ENCODE results near the gene LILRB3.
A peak's percentile ranks its signal among the peaks of the same experiment; 100 is the strongest.
"Not testable (repeated sequence)": the region's sequence is repeated elsewhere in the genome, so short reads cannot be mapped to it uniquely, and the experiment has no call there.

The LILRB3 gene

DNA sequence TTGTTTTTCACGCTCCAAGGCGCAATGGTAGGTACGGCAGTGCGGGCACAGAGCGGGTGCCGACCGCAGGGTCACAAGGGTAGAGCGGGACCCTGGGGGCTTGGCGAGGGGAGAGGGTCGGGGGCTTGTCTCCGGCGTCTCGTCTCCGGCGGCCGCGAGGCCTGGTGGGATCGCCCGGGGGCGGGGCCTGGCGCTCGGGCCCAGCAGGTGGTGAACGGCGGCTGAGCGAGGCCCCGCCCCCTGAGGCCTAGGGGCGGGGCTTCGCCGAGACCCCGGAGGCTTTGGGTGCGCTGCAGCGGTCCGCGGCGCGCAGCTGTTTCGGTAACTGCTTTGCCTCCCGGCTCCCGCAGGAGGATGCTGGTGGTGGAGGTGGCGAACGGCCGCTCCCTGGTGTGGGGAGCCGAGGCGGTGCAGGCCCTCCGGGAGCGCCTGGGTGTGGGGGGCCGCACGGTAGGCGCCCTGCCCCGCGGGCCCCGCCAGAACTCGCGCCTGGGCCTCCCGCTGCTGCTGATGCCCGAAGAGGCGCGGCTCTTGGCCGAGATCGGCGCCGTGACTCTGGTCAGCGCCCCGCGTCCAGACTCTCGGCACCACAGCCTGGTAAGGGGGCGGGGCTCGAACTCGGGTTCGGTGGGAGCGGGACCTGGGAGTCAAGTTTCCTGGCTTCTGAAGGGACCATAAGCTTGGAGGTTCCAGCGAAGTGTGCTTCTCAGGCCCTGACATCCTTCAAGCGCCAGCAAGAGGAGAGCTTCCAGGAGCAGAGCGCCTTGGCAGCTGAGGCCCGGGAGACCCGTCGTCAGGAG, 31.6 kb downstream of the LILRB3 start, which contains the start of gene TSEN34:
Gene TSEN34, plus strand, starts transcription at position 298 of the 800 bp plus-strand sequence. Its CDS starts 57 bp downstream, at position 355.
- no peaks in the 10 kb centered on the region for H3K27me3 ChIP-seq (ENCODE audit: control insufficient read depth, insufficient read depth, low read length)
- peak within 1 kb of the TSS; percentile 90 for H3K9ac ChIP-seq (ENCODE audit: low read length)
- no peaks in the 10 kb centered on the region for H3K36me3 ChIP-seq (ENCODE audit: control insufficient read depth, insufficient read depth, low read length)
- H3K9me3 ChIP-seq (ENCODE audit: control insufficient read depth, low read length) = no peaks in the 10 kb centered on the region
- H3K4me3 ChIP-seq (ENCODE audit: low read length) = peak within 1 kb of the TSS; percentile 77
- H3K4me1 ChIP-seq (ENCODE audit: control insufficient read depth, insufficient read depth, low read length) = peaks cover 33% of the 10 kb centered on the region

DNA sequence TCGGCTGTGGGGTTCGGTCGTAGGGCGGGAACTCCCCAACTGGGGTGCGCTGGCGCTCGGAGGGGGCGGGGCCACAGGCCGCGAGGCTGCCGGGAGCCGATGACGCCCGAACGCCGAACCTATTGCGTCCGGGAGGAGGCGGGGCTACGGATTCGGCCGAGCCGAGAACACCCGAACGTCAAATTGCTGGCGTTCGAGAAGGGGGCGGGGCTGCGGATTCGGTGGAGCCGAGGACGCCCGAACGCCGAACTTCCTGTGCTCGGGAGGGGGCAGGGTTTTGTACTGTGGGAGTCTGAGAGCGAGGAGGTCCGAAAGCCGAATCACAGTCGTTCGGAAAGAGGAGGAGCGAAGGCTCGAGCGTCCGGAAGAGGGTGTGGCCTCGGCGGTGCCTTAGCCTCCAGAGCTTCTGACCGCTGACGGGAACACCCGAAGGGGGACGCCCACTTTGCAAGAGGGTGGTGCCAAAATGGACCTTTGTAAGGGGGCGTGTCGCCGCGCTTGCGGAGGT, 32.2 kb downstream of the LILRB3 start:
- H3K4me1 ChIP-seq (ENCODE audit: control insufficient read depth, insufficient read depth, low read length) = peaks cover 33% of the 10 kb centered on the region
- peak overlapping the region; percentile 77 for H3K4me3 ChIP-seq (ENCODE audit: low read length)
- no peaks in the 10 kb centered on the region for H3K27me3 ChIP-seq (ENCODE audit: control insufficient read depth, insufficient read depth, low read length)
- H3K9me3 ChIP-seq (ENCODE audit: control insufficient read depth, low read length) = no peaks in the 10 kb centered on the region
- H3K36me3 ChIP-seq (ENCODE audit: control insufficient read depth, insufficient read depth, low read length) = no peaks in the 10 kb centered on the region
- peak overlapping the region; percentile 90 for H3K9ac ChIP-seq (ENCODE audit: low read length)

GRCh38 chr19:54189735-54190502, 32.9 kb downstream of the LILRB3 start:
- no peaks in the 10 kb centered on the region for H3K9me3 ChIP-seq (ENCODE audit: control insufficient read depth, low read length)
- H3K9ac ChIP-seq (ENCODE audit: low read length) = peak overlapping the region; percentile 90
- H3K36me3 ChIP-seq (ENCODE audit: control insufficient read depth, insufficient read depth, low read length) = no peaks in the 10 kb centered on the region
- H3K4me3 ChIP-seq (ENCODE audit: low read length) = peak overlapping the region; percentile 37
- peaks cover 33% of the 10 kb centered on the region for H3K4me1 ChIP-seq (ENCODE audit: control insufficient read depth, insufficient read depth, low read length)
- no peaks in the 10 kb centered on the region for H3K27me3 ChIP-seq (ENCODE audit: control insufficient read depth, insufficient read depth, low read length)

GRCh38 chr19:54189145-54189734, 33.6 kb downstream of the LILRB3 start, which contains the start of gene MBOAT7:
Gene MBOAT7 (minus strand): TSS chr19:54189580. CDS start chr19:54188508, 1,072 bp downstream.
- H3K9ac ChIP-seq (ENCODE audit: low read length) = peak within 1 kb of the TSS; percentile 90
- H3K27me3 ChIP-seq (ENCODE audit: control insufficient read depth, insufficient read depth, low read length) = no peaks in the 10 kb centered on the region
- peak within 1 kb of the TSS; percentile 37 for H3K4me3 ChIP-seq (ENCODE audit: low read length)
- H3K9me3 ChIP-seq (ENCODE audit: control insufficient read depth, low read length) = no peaks in the 10 kb centered on the region
- peaks cover 33% of the 10 kb centered on the region for H3K4me1 ChIP-seq (ENCODE audit: control insufficient read depth, insufficient read depth, low read length)
- H3K36me3 ChIP-seq (ENCODE audit: control insufficient read depth, insufficient read depth, low read length) = no peaks in the 10 kb centered on the region

DNA sequence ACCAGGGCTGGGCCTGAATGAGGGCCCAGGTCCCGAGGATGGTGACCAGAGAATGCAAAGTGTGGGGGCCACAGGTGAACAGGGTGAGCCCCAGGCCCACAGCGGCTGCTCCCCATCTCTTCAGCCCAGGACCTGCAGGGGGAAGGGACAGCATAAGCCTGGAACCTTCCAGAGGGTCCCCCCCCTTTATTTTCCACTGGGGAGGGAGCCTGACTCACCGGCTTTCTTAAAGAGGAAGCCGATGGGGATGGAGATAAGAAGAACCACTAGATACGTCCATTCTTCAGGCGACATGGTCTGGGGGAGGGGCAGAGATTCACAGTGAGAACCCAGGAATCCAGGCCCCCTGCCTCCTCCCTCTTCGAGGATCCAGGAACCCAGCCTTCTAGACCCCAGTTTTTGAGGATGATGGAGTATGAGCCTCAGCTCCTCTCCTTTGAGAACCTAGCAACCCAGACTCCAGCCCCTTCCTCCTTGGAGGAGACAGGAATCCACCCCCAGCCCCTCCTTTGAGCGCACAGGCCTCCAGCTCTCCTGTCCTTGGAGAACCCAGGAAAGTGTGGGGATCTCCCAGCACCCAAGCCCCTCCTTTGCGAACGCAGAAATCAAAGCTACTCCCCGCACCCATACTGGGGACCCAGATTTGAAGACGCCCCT, 34.5 kb downstream of the LILRB3 start:
- Histone ChIP-seq H3K36me3 (ENCODE audit: control insufficient read depth, insufficient read depth, low read length) (no peaks in the 10 kb centered on the region), H3K9me3 (ENCODE audit: control insufficient read depth, low read length) (no peaks in the 10 kb centered on the region), H3K4me3 (ENCODE audit: low read length) (peak overlapping the region; percentile 22), H3K27me3 (ENCODE audit: control insufficient read depth, insufficient read depth, low read length) (no peaks in the 10 kb centered on the region), H3K9ac (ENCODE audit: low read length) (peak overlapping the region; percentile 81), H3K4me1 (ENCODE audit: control insufficient read depth, insufficient read depth, low read length) (peaks cover 33% of the 10 kb centered on the region)

GRCh38 chr19:54186934-54187381, 35.8 kb downstream of the LILRB3 start:
- H3K9ac ChIP-seq (ENCODE audit: low read length) = peak overlapping the region; percentile 24
- H3K4me1 ChIP-seq (ENCODE audit: control insufficient read depth, insufficient read depth, low read length) = peaks cover 28% of the 10 kb centered on the region
- no peaks in the 10 kb centered on the region for H3K9me3 ChIP-seq (ENCODE audit: control insufficient read depth, low read length)
- H3K36me3 ChIP-seq (ENCODE audit: control insufficient read depth, insufficient read depth, low read length) = no peaks in the 10 kb centered on the region
- H3K4me3 ChIP-seq (ENCODE audit: low read length) = no peak overlapping the region
- no peaks in the 10 kb centered on the region for H3K27me3 ChIP-seq (ENCODE audit: control insufficient read depth, insufficient read depth, low read length)

- H3K9me3 ChIP-seq (ENCODE audit: control insufficient read depth, low read length) = no peaks in the 10 kb centered on the region
- H3K4me3 ChIP-seq (ENCODE audit: low read length) = no peak overlapping the region
- H3K36me3 ChIP-seq (ENCODE audit: control insufficient read depth, insufficient read depth, low read length) = no peaks in the 10 kb centered on the region
- no peaks in the 10 kb centered on the region for H3K27me3 ChIP-seq (ENCODE audit: control insufficient read depth, insufficient read depth, low read length)
- peaks cover 23% of the 10 kb centered on the region for H3K4me1 ChIP-seq (ENCODE audit: control insufficient read depth, insufficient read depth, low read length)
- H3K9ac ChIP-seq (ENCODE audit: low read length) = peak overlapping the region; percentile 24
Measured at GRCh38 chr19:54186351-54186750, 36.5 kb downstream of the LILRB3 start.

- Histone ChIP-seq H3K36me3 (ENCODE audit: control insufficient read depth, insufficient read depth, low read length) (no peaks in the 10 kb centered on the region), H3K4me1 (ENCODE audit: control insufficient read depth, insufficient read depth, low read length) (peaks cover 29% of the 10 kb centered on the region), H3K27me3 (ENCODE audit: control insufficient read depth, insufficient read depth, low read length) (no peaks in the 10 kb centered on the region), H3K4me3 (ENCODE audit: low read length) (no peak overlapping the region), H3K9ac (ENCODE audit: low read length) (no peak overlapping the region), H3K9me3 (ENCODE audit: control insufficient read depth, low read length) (no peaks in the 10 kb centered on the region)
Measured at GRCh38 chr19:54183431-54183830, 39.4 kb downstream of the LILRB3 start.

- not testable (repeated sequence) for H3K36me3 ChIP-seq (ENCODE audit: control insufficient read depth, insufficient read depth, low read length); H3K9me3 ChIP-seq (ENCODE audit: control insufficient read depth, low read length); H3K27me3 ChIP-seq (ENCODE audit: control insufficient read depth, insufficient read depth, low read length); H3K4me3 ChIP-seq (ENCODE audit: low read length); H3K9ac ChIP-seq (ENCODE audit: low read length)
- H3K4me1 ChIP-seq (ENCODE audit: control insufficient read depth, insufficient read depth, low read length) = peaks cover 16% of the 10 kb centered on the region
Measured at GRCh38 chr19:54181894-54182293, 40.9 kb downstream of the LILRB3 start.

GRCh38 chr19:54180691-54181091, 42.1 kb downstream of the LILRB3 start:
- Histone ChIP-seq H3K9me3 (ENCODE audit: control insufficient read depth, low read length) (no peaks in the 10 kb centered on the region), H3K27me3 (ENCODE audit: control insufficient read depth, insufficient read depth, low read length) (no peaks in the 10 kb centered on the region), H3K9ac (ENCODE audit: low read length) (no peak overlapping the region), H3K4me1 (ENCODE audit: control insufficient read depth, insufficient read depth, low read length) (peaks cover 11% of the 10 kb centered on the region), H3K4me3 (ENCODE audit: low read length) (no peak overlapping the region), H3K36me3 (ENCODE audit: control insufficient read depth, insufficient read depth, low read length) (no peaks in the 10 kb centered on the region)

GRCh38 chr19:54179921-54180461, 42.8 kb downstream of the LILRB3 start:
- Histone ChIP-seq H3K27me3 (ENCODE audit: control insufficient read depth, insufficient read depth, low read length) (no peaks in the 10 kb centered on the region), H3K4me1 (ENCODE audit: control insufficient read depth, insufficient read depth, low read length) (peaks cover 11% of the 10 kb centered on the region), H3K9me3 (ENCODE audit: control insufficient read depth, low read length) (no peaks in the 10 kb centered on the region), H3K4me3 (ENCODE audit: low read length) (no peak overlapping the region), H3K36me3 (ENCODE audit: control insufficient read depth, insufficient read depth, low read length) (no peaks in the 10 kb centered on the region), H3K9ac (ENCODE audit: low read length) (no peak overlapping the region)
